BE2C (cell line): ENCODE measurements around the gene RNF149.

Experiments used
- DNase-seq: peaks from one replicate; pipeline ENCODE4 v3.0.0-alpha.2; 2020
- H3K27me3 ChIP-seq: fragments of 250-450 bp; sonication (Bioruptor Pico); 2 replicates; pipeline ENCODE4 v1.5.1; 2020; ENCODE audit warnings: mild to moderate bottlenecking
- H3K36me3 ChIP-seq: fragments of 250-450 bp; sonication (Bioruptor Pico); 2 replicates; pipeline ENCODE4 v1.5.1; 2020; ENCODE audit warnings: mild to moderate bottlenecking
- H3K4me1 ChIP-seq: fragments of 250-450 bp; sonication (Bioruptor Pico); 2 replicates; pipeline ENCODE4 v1.5.1; 2020
- H3K4me3 ChIP-seq: 2 replicates; pipeline ENCODE4 v1.5.1; 2011; ENCODE audit warnings: low read depth, low read length
- H3K9me3 ChIP-seq: fragments of 250-450 bp; sonication (Bioruptor Pico); 2 replicates; pipeline ENCODE4 v1.5.1; 2020
- CTCF ChIP-seq: IDR thresholded peaks from 2 replicates; pipeline ENCODE4 v1.5.1; 2012; ENCODE audit warnings: mild to moderate bottlenecking, low read depth, low read length

Gene RNF149

GRCh38 chr2:101265893-101266499 lies 42.5 kb downstream of the RNF149 start:
- H3K36me3 ChIP-seq: no peaks in the 10 kb centered on the region; the same call in 1 of the 2 replicates
- no peak for DNase-seq
- no peaks in the 10 kb centered on the region for H3K9me3 ChIP-seq
- no peak for TF ChIP-seq CTCF
- no peaks in the 10 kb centered on the region for H3K4me1 ChIP-seq
- H3K4me3 ChIP-seq: no peak overlapping the region
- H3K27me3 ChIP-seq: no peaks in the 10 kb centered on the region

DNA sequence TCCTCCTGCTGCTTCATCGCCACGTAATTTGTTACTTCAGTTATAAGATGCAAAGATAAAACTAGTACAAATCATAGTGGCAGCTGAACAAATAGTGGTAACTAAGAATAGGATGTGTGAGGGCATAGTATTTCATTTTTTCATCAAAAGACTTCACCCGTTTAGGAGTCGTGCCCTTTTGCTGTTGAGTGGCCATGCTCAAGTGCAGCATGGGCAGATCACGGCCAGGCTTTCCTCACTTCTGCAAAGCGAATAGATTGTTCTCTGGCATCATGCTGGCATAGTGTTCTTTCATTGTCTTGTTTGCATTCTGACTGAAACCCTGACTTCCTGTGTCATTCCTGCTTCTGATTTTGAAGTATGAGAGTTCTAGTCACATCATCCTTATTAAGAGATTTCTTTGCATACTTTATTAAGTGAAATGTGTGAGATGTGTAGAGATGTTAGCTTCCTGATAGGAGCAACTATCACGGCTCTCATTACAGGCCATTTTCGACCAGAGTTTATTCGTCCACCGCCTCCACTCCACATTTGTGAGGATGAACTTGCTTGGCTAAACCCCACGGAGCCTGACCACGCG lies 44.1 kb downstream of the RNF149 start:
- no peaks in the 10 kb centered on the region for H3K27me3 ChIP-seq
- no peak for DNase-seq
- no peak overlapping the region for H3K4me3 ChIP-seq
- no peaks in the 10 kb centered on the region for H3K9me3 ChIP-seq
- no peak for TF ChIP-seq CTCF
- H3K4me1 ChIP-seq: no peaks in the 10 kb centered on the region
- H3K36me3 ChIP-seq: no peaks in the 10 kb centered on the region; the same call in 1 of the 2 replicates

DNA sequence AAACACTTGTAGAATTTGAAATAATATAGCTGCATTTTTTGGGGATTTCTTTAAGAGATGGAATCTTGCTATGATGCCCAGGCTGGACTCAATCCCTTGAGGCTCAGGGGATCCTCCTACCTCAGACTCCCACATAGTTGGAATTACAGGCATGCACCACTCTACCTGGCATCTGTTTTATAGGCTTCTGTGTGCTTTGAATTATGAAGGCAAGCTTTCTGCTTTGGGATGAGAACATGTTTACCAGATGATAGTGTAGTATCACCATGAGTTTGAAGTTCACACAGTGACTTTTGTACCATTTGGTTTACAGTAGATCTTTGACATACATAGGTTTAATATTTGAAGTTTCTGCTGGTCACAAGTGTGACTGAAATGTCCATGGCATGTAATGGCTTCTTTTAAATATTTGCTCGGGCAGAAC lies 45.1 kb downstream of the RNF149 start:
- H3K4me1 ChIP-seq: no peaks in the 10 kb centered on the region
- no peaks in the 10 kb centered on the region for H3K9me3 ChIP-seq
- TF ChIP-seq CTCF: no peak
- H3K4me3 ChIP-seq: no peak overlapping the region
- H3K36me3 ChIP-seq: no peaks in the 10 kb centered on the region; the same call in 1 of the 2 replicates
- DNase-seq: no peak
- no peaks in the 10 kb centered on the region for H3K27me3 ChIP-seq

DNA sequence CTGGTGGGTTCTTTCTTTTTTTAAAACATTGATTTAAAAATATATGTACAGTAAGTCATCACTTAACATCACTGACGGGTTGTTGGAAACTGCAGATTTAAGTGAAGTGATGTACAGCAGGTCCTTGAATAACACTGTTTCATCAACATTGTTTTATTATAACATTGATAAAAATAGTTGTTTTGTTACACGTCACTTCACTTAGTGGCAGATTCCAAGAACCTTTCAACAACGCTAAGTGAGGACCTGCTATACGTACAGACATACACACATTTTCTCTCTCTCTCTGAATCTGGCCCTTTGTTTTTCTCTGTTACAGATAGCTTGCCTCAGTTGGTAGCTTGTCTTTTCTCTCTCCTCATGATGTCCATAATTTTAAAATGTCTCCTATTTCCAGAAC lies 46.4 kb downstream of the RNF149 start:
- no peak for DNase-seq
- Histone ChIP-seq H3K36me3 (no peaks in the 10 kb centered on the region; the same call in 1 of the 2 replicates), H3K4me1 (no peaks in the 10 kb centered on the region), H3K9me3 (no peaks in the 10 kb centered on the region), H3K4me3 (no peak overlapping the region), H3K27me3 (no peaks in the 10 kb centered on the region)
- TF ChIP-seq CTCF: no peak

DNA sequence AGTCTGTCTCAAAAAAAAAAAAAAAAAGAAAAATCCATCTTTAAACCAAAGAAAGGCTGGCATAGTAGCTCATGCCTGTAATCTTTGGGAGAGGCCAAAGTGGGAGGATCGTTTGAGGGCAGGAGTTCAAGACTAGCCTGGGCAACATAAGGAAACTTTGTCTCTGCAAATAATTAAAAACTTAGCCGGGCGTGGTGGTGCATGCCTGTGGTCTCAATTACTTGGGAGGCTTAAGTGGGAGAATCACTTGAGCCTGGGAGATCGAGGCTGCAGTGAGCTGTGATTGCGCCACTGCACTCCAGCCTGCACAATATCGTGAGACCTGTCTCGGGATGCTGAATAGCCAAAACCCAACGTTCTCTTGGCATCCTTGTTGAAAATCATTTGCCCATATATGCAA lies 49.7 kb downstream of the RNF149 start:
- Histone ChIP-seq H3K4me3 (no peak overlapping the region), H3K36me3 (no peaks in the 10 kb centered on the region), H3K9me3 (no peaks in the 10 kb centered on the region), H3K27me3 (no peaks in the 10 kb centered on the region), H3K4me1 (no peaks in the 10 kb centered on the region)
- no peak for DNase-seq
- TF ChIP-seq CTCF: no peak

- TF ChIP-seq CTCF: no peak
- Histone ChIP-seq H3K4me1 (no peaks in the 10 kb centered on the region), H3K4me3 (no peak overlapping the region), H3K36me3 (0 out of 2 replicates have a peak, but pooled peaks cover 3% of the 10 kb centered on the region), H3K9me3 (no peaks in the 10 kb centered on the region), H3K27me3 (no peaks in the 10 kb centered on the region)
- DNase-seq: no peak
These were observed 52.2 kb downstream of the RNF149 start for GRCh38 chr2:101256316-101256715.
